Lower leg skin (tissue), 4 donors: Measurements from ENCODE around the gene WASHC2C. TPM values are rescaled to one million over a fixed set of nuclear protein-coding genes. Genes with fewer than 3 reads are reported as not detected.
"Not testable (repeated sequence)": the region's sequence is repeated elsewhere in the genome, so short reads cannot be mapped to it uniquely, and the experiment has no call there.

ENCODE experiments used
- DNase-seq, 2 donors: peaks; one replicate each; pipeline ENCODE4 v3.0.0-alpha.2; 2019; ENCODE audit warnings: low spot score in 2 of 2
- H3K4me3 ChIP-seq: fragments of 200-600 bp; sonication (generic); 2 replicates; pipeline ENCODE4 v1.5.1; 2017; ENCODE audit warnings: mild to moderate bottlenecking, low read depth; ENCODE audit not compliant: poor library complexity, severe bottlenecking
- CTCF ChIP-seq, 3 donors: fragments of 450-650 bp; IDR thresholded peaks; one replicate each; pipeline ENCODE4 v1.5.1; 2016; ENCODE audit warnings: antibody characterized with exemption in 3 of 3, mild to moderate bottlenecking in 3 of 3, moderate library complexity in 2 of 3
- POLR2A ChIP-seq, 2 donors: fragments of 450-650 bp; IDR thresholded peaks; one replicate each; pipeline ENCODE4 v1.6.1; 2016 to 2017; ENCODE audit warnings: antibody characterized with exemption in 2 of 2, mild to moderate bottlenecking in 1 of 2, moderate library complexity in 1 of 2
- WGBS, 2 donors: methylation state at CpG; one replicate each; pipeline ENCODE4 v1.1.5; 2018; 5-methylcytosine and 5-hydroxymethylcytosine counted together
- intact Hi-C: fragments of 100-400 bp; cut with DNase I; formaldehyde crosslinking; loops from one replicate; pipeline ENCODE4 v1.15.0; 2023; ENCODE audit warnings: low total_unique reads
- total RNA-seq, 4 donors: library from RNA; depleted of rRNA; stranded (reverse); fragments of >200 nt; gene quantifications; one replicate each; pipeline ENCODE4 v1.1.0, GENCODE V29; 2016

Gene WASHC2C
- total RNA-seq, 4 donors from 2014 or later, result 26.5 to 30.8 (median 29.5) TPM

DNA sequence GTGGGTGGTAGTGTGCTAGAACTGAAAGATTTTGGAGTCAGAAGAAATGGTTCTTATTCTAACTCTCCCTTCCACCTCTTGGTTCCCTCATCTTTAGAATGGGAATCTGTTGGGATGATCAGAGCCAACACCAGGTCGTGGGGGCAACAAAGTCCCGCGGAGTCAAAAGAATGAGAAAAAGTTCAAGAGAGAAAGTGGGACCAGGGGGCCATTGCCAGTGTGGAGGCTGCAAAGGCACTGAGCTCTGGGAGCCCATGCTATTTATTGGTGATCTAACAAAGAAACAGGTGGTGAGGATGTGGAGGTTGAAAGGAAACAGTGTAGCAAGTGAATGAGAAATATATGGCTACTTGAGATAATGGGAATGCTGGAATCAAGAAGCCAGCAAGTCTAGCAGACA is 90.8 kb downstream of the WASHC2C start:
- intact Hi-C loops, result no loop called here
- 93% methylated on average over 3 of the region's 3 CpGs for WGBS, 2 donors

GRCh38 chr10:45819552-45819951 is 92.5 kb downstream of the WASHC2C start:
- DNase-seq, result no peak
- H3K4me3 ChIP-seq, result no peak overlapping the region
- no peak for TF ChIP-seq CTCF (IDR thresholded peaks at IDR 0.05)
- TF ChIP-seq POLR2A (IDR thresholded peaks at IDR 0.05), result no peak
- intact Hi-C loops, result no loop called here
- 65 to 69% methylated on average over 9 of the region's 9 CpGs for WGBS, 2 donors

More for the DNA sequence above, 90.8 kb downstream of the WASHC2C start:
- H3K4me3 ChIP-seq, result no peak overlapping the region
- TF ChIP-seq CTCF (IDR thresholded peaks at IDR 0.05), result no peak
- no peak for TF ChIP-seq POLR2A (IDR thresholded peaks at IDR 0.05)
- DNase-seq, result no peak

DNA sequence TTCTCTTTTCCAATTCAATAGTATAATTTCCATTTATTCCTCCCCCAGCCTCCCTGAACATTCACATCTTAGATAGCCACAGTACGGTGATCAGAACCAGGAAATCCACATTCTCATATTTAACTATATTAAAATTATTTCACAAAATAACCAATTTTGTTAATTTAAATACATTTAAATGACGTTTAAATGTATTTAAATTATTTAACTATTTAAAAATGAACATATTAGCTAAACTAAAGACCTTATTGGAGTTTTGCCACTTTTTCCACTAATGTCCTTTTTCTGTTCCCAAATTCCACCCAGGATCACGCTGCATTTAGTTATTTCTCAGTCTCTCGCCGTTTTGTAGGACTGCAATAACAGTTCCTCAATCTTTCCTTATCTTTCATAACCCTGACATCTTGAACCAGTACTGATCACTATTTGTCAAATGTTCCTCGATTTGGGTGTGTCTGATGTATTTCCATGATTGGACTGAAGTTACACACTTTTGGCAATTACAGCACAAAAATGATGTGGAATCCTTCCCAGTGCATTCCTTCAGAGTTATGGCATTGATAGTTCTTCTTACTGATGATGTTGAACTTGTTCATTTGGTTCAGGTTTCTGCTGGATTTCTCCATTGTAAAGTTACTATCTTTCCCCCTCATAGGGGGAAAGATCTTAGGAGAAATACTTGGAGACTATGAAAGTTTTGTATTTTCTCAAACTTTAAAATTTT is 93.2 kb downstream of the WASHC2C start:
- WGBS, 2 donors, result 62 to 63% methylated on average over 6 of the region's 6 CpGs
- DNase-seq, intact Hi-C loops: not testable (repeated sequence)

GRCh38 chr10:45822918-45823317 is 95.9 kb downstream of the WASHC2C start:
- 66 to 75% methylated on average over 2 of the region's 2 CpGs for WGBS, 2 donors
- intact Hi-C loops, DNase-seq, H3K4me3 ChIP-seq: not testable (repeated sequence)

More for the DNA sequence above, 93.2 kb downstream of the WASHC2C start:
- H3K4me3 ChIP-seq, result not testable (repeated sequence)

Other genes with a start within 250 kb of the WASHC2C start
- gene ZFAND4, start 54.5 kb upstream of the WASHC2C start, total RNA-seq, result 10 to 100 TPM; 22.2 to 27.8 (median 23.0) TPM
- gene AGAP4, start 120.2 kb downstream of the WASHC2C start, total RNA-seq, result 10 to 100 TPM in 2 of 4 donors, 1 to 10 TPM in 2; 6.4 to 15.1 (median 11.1) TPM
- 10 to 100 TPM; 40.4 to 67.5 (median 55.9) TPM for gene TIMM23, start 245.2 kb downstream of the WASHC2C start, total RNA-seq